ENCODE results near the gene ITPKC. TPM values are rescaled to one million over a fixed set of nuclear protein-coding genes. Genes with fewer than 3 reads are reported as not detected.

The ITPKC gene
- total and polyA plus RNA-seq, 9 of the 15 experiments (the other 6 are each of a cell fraction or from before 2014, with no cell fraction given): 0.08 to 9.3 (median 5.8) TPM

GRCh38 chr19:40695881-40696280 is 21.0 kb upstream of the ITPKC start:
- BruUV-seq (replicated peaks): no TSS peak
- no peaks in the 10 kb centered on the region for H4K20me1 ChIP-seq (replicated peaks; ENCODE audit: control insufficient read depth, insufficient read depth, low read length)
- peaks cover 20% of the 10 kb centered on the region; the same call in 2 of the 3 replicates for H3K36me3 ChIP-seq (ENCODE audit: control insufficient read depth, insufficient read depth, low read length)
- H3K27ac ChIP-seq (ENCODE audit: extremely low read depth, low read depth, low read length): no peak overlapping the region
- H3K27me3 ChIP-seq (ENCODE audit: control insufficient read depth in 2 of 2, insufficient read depth in 2 of 2, low read length in 2 of 2): no peaks in the 10 kb centered on the region
- H2AFZ ChIP-seq (ENCODE audit: low read depth, low read length): no peak overlapping the region
- CTCF ChIA-PET (ENCODE audit: low intra/inter-chr PET ratio): no interaction called here
- in situ Hi-C loops (cut with MboI): no loop called here
- FAIRE-seq: no peak
- WGBS (ENCODE audit: insufficient coverage, low coverage, missing lambda C conversion rate): 83% methylated on average over 5 of the region's 5 CpGs
- H3K9ac ChIP-seq (ENCODE audit: insufficient read depth in 1 of 2, low read depth in 2 of 2, low read length in 2 of 2): no peak overlapping the region
- H3K79me2 ChIP-seq (ENCODE audit: control insufficient read depth, insufficient read depth, low read length): peaks cover 3% of the 10 kb centered on the region; the same call in 1 of the 3 replicates
- H3K9me3 ChIP-seq (replicated peaks; ENCODE audit: control insufficient read depth, insufficient read depth, low read depth, low read length): no peaks in the 10 kb centered on the region
- no peaks in the 10 kb centered on the region for H3K9me1 ChIP-seq (ENCODE audit: control insufficient read depth, insufficient read depth, low read length)
- POLR2A ChIA-PET: no interaction called here
- intact Hi-C loops (cut with micrococcal nuclease): no loop called here
- no peak overlapping the region for H3K4me3 ChIP-seq
- H3K4me1 ChIP-seq (replicated peaks in 1 of 2; ENCODE audit: control insufficient read depth in 2 of 2, insufficient read depth in 2 of 2, low read length in 2 of 2): peaks cover 15 to 27% of the 10 kb centered on the region in 2 experiments
- no peak for ATAC-seq
- H3K4me2 ChIP-seq (ENCODE audit: insufficient read depth, low read length): no peak overlapping the region
- no peak for DNase-seq (ENCODE audit: extremely low read depth in 1 of 4, low spot score in 3 of 4)
- TF ChIP-seq UBTF (IDR thresholded peaks at IDR 0.05; ENCODE audit: borderline replicate concordance in 1 of 2, low read depth in 2 of 2, low read length in 2 of 2): no peak
- no peak for TF ChIP-seq NFIC (IDR thresholded peaks at IDR 0.05)
- TF ChIP-seq E4F1 (CRISPR knock-in tag; IDR thresholded peaks at IDR 0.05; ENCODE audit: borderline replicate concordance): no peak
- TF ChIP-seq ZNF766 (CRISPR knock-in tag; conservative IDR thresholded peaks at IDR 0.05): no peak
- no peak for TF ChIP-seq SREBF2 (CRISPR knock-in tag; IDR thresholded peaks at IDR 0.05)
- no peak for TF ChIP-seq NEUROD1 (IDR thresholded peaks at IDR 0.05; ENCODE audit: borderline replicate concordance, low read depth, low read length, partially characterized antibody)
- no peak for TF ChIP-seq CSDE1 (IDR thresholded peaks at IDR 0.05)
- no peak for TF ChIP-seq YY1 (IDR thresholded peaks at IDR 0.05; ENCODE audit: borderline replicate concordance in 1 of 3, control insufficient read depth in 1 of 3, extremely low read depth in 1 of 3, insufficient read depth in 3 of 3, insufficient read length in 1 of 3, insufficient replicate concordance in 2 of 3, low read depth in 1 of 3, low read length in 2 of 3)
- no peak for TF ChIP-seq TSC22D4 (tag; IDR thresholded peaks at IDR 0.05)
- no peak for TF ChIP-seq MAFK (IDR thresholded peaks at IDR 0.05; ENCODE audit: low read length)
- TF ChIP-seq HMG20B (CRISPR knock-in tag; IDR thresholded peaks at IDR 0.05): no peak
- TF ChIP-seq ATF3 (IDR thresholded peaks at IDR 0.05): no peak
- no peak for TF ChIP-seq ATF3 (CRISPR knock-in tag; conservative IDR thresholded peaks at IDR 0.05)
- TF ChIP-seq ZNF644 (tag; IDR thresholded peaks at IDR 0.05; ENCODE audit: low read depth): no peak
- no peak for TF ChIP-seq ZKSCAN3 (CRISPR knock-in tag; IDR thresholded peaks at IDR 0.05)
- no peak for TF ChIP-seq NFIX (CRISPR knock-in tag; IDR thresholded peaks at IDR 0.05; ENCODE audit: low read depth)
- TF ChIP-seq RNF2 (IDR thresholded peaks at IDR 0.05): no peak
- no peak for TF ChIP-seq FUS (optimal IDR thresholded peaks at IDR 0.05; ENCODE audit: low read depth, low read length)
- no peak for TF ChIP-seq TCF7L2 (IDR thresholded peaks at IDR 0.05; ENCODE audit: low read depth, low read length)
